ENCODE measurements around the gene SETD2.

Gene SETD2

GRCh38 chr3:46994801-46995731, 168.8 kb downstream of the SETD2 start:
- H3F3A ChIP-seq (ENCODE audit: control insufficient read depth, insufficient read depth) = no peaks in the 10 kb centered on the region
- H3K9me2 ChIP-seq (replicated peaks; ENCODE audit: control insufficient read depth, low read length) = no peaks in the 10 kb centered on the region
- TF ChIP-seq EZH2phosphoT487 (IDR thresholded peaks at IDR 0.05; ENCODE audit: borderline replicate concordance, low read length) (no peak), CTCF (IDR thresholded peaks at IDR 0.05; ENCODE audit: low read depth, low read length, poor library complexity, severe bottlenecking) (no peak)
- no peaks in the 10 kb centered on the region for H3K79me2 ChIP-seq (ENCODE audit: control insufficient read depth, low read length)
- no peaks in the 10 kb centered on the region for H3K27me3 ChIP-seq (ENCODE audit: control insufficient read depth, low read length)
- no peaks in the 10 kb centered on the region for H4K20me1 ChIP-seq (ENCODE audit: control insufficient read depth, insufficient read depth, low read depth, low read length)
- H3K27ac ChIP-seq (ENCODE audit: low read depth, low read length) = no peak overlapping the region
- no peaks in the 10 kb centered on the region for H3K9me3 ChIP-seq (ENCODE audit: control insufficient read depth, insufficient read depth, low read length)
- no peaks in the 10 kb centered on the region for H3K4me1 ChIP-seq (ENCODE audit: control insufficient read depth, low read length)
- peaks cover 16% of the 10 kb centered on the region for H3K36me3 ChIP-seq (ENCODE audit: control insufficient read depth, low read length)
- H3K4me3 ChIP-seq (ENCODE audit: low read length) = no peak overlapping the region
- no peak overlapping the region for H3K4me2 ChIP-seq (ENCODE audit: low read length)

- H3K36me3 ChIP-seq (ENCODE audit: control insufficient read depth, low read length) = peaks cover 9% of the 10 kb centered on the region
- TF ChIP-seq EZH2phosphoT487 (IDR thresholded peaks at IDR 0.05; ENCODE audit: borderline replicate concordance, low read length) = no peak
- H3K9me3 ChIP-seq (ENCODE audit: control insufficient read depth, insufficient read depth, low read length) = no peaks in the 10 kb centered on the region
- H3K4me1 ChIP-seq (ENCODE audit: control insufficient read depth, low read length) = peaks cover 3% of the 10 kb centered on the region; the same call in 1 of the 2 replicates
- H4K20me1 ChIP-seq (ENCODE audit: control insufficient read depth, insufficient read depth, low read depth, low read length) = no peaks in the 10 kb centered on the region
- no peak overlapping the region for H3K27ac ChIP-seq (ENCODE audit: low read depth, low read length)
- H3K79me2 ChIP-seq (ENCODE audit: control insufficient read depth, low read length) = no peaks in the 10 kb centered on the region
- no peaks in the 10 kb centered on the region for H3K9me2 ChIP-seq (replicated peaks; ENCODE audit: control insufficient read depth, low read length)
- H3K4me3 ChIP-seq (ENCODE audit: low read length) = no peak overlapping the region
- no peaks in the 10 kb centered on the region for H3K27me3 ChIP-seq (ENCODE audit: control insufficient read depth, low read length)
- H3K4me2 ChIP-seq (ENCODE audit: low read length) = no peak overlapping the region
- no peaks in the 10 kb centered on the region for H3F3A ChIP-seq (ENCODE audit: control insufficient read depth, insufficient read depth)
Observed at GRCh38 chr3:46993986-46994385, 169.9 kb downstream of the SETD2 start.

GRCh38 chr3:46993292-46993691, 170.6 kb downstream of the SETD2 start:
- no peak overlapping the region for H3K4me2 ChIP-seq (ENCODE audit: low read length)
- TF ChIP-seq CTCF (IDR thresholded peaks at IDR 0.05; ENCODE audit: low read depth, low read length, poor library complexity, severe bottlenecking) = no peak
- no peak for TF ChIP-seq EZH2phosphoT487 (IDR thresholded peaks at IDR 0.05; ENCODE audit: borderline replicate concordance, low read length)
- no peaks in the 10 kb centered on the region for H3F3A ChIP-seq (ENCODE audit: control insufficient read depth, insufficient read depth)
- no peak overlapping the region for H3K4me3 ChIP-seq (ENCODE audit: low read length)
- H3K36me3 ChIP-seq (ENCODE audit: control insufficient read depth, low read length) = peaks cover 4% of the 10 kb centered on the region
- no peaks in the 10 kb centered on the region for H3K9me2 ChIP-seq (replicated peaks; ENCODE audit: control insufficient read depth, low read length)
- no peaks in the 10 kb centered on the region for H4K20me1 ChIP-seq (ENCODE audit: control insufficient read depth, insufficient read depth, low read depth, low read length)
- no peaks in the 10 kb centered on the region for H3K79me2 ChIP-seq (ENCODE audit: control insufficient read depth, low read length)
- H3K27ac ChIP-seq (ENCODE audit: low read depth, low read length) = no peak overlapping the region
- H3K9me3 ChIP-seq (ENCODE audit: control insufficient read depth, insufficient read depth, low read length) = no peaks in the 10 kb centered on the region
- H3K4me1 ChIP-seq (ENCODE audit: control insufficient read depth, low read length) = peaks cover 6% of the 10 kb centered on the region; the same call in 1 of the 2 replicates
- no peaks in the 10 kb centered on the region for H3K27me3 ChIP-seq (ENCODE audit: control insufficient read depth, low read length)

- H3K27me3 ChIP-seq (ENCODE audit: control insufficient read depth, low read length) = no peaks in the 10 kb centered on the region
- H3K9me2 ChIP-seq (replicated peaks; ENCODE audit: control insufficient read depth, low read length) = no peaks in the 10 kb centered on the region
- 0 out of 2 replicates have a peak, but pooled peaks cover 4% of the 10 kb centered on the region for H4K20me1 ChIP-seq (ENCODE audit: control insufficient read depth, insufficient read depth, low read depth, low read length)
- H3K9me3 ChIP-seq (ENCODE audit: control insufficient read depth, insufficient read depth, low read length) = no peaks in the 10 kb centered on the region
- H3F3A ChIP-seq (ENCODE audit: control insufficient read depth, insufficient read depth) = 0 out of 2 replicates have a peak, but pooled peaks cover 2% of the 10 kb centered on the region
- no peaks in the 10 kb centered on the region; the same call in 1 of the 2 replicates for H3K36me3 ChIP-seq (ENCODE audit: control insufficient read depth, low read length)
- H3K4me3 ChIP-seq (ENCODE audit: low read length) = no peak overlapping the region
- H3K4me1 ChIP-seq (ENCODE audit: control insufficient read depth, low read length) = peaks cover 16% of the 10 kb centered on the region
- TF ChIP-seq CTCF (IDR thresholded peaks at IDR 0.05; ENCODE audit: low read depth, low read length, poor library complexity, severe bottlenecking) = no peak
- TF ChIP-seq EZH2phosphoT487 (IDR thresholded peaks at IDR 0.05; ENCODE audit: borderline replicate concordance, low read length) = no peak
- H3K79me2 ChIP-seq (ENCODE audit: control insufficient read depth, low read length) = no peaks in the 10 kb centered on the region; the same call in 1 of the 2 replicates
- H3K4me2 ChIP-seq (ENCODE audit: low read length) = no peak overlapping the region
- H3K27ac ChIP-seq (ENCODE audit: low read depth, low read length) = no peak overlapping the region
Observed at GRCh38 chr3:46992231-46992630, 171.7 kb downstream of the SETD2 start.

All from DOHH2 (cell line).